K562 (cell line): ENCODE results near the gene CNOT1. TPM values are rescaled to one million over a fixed set of nuclear protein-coding genes. Genes with fewer than 3 reads are reported as not detected.

Experiments
- ATAC-seq: fragments of 200-7000 bp; cut with Tn5 transposase; 3 replicates; pipeline ENCODE4 v1.9.1; 2020; ENCODE audit warnings: moderate library complexity
- BruUV-seq: library from RNA; stranded (reverse); fragments of 400-500 nt; replicated peaks from 2 replicates; lab custom pipeline; 2021; lab: Mats Ljungman, UMichigan
- CTCF ChIA-PET: fragments of 300-600 bp; formaldehyde crosslinking; extraction: SDS; loops from one replicate; lab custom pipeline; 2021; ENCODE audit warnings: low intra/inter-chr PET ratio; lab: Yijun Ruan, JAX
- POLR2A ChIA-PET: fragments of 300-600, 350-650 bp; sonication (Branson Sonifier 250); formaldehyde crosslinking; extraction: SDS; loops from one replicate; lab custom pipeline; 2021; ENCODE audit warnings: antibody characterized with exemption, inconsistent platforms; lab: Yijun Ruan, JAX
- DNase-seq, 4 experiments: peaks; one replicate each; pipeline versions ENCODE4 v3.0.0 to v3.0.0-alpha.2; 2011 to 2018; ENCODE audit warnings: low spot score in 3 of 4, mixed read lengths in 3 of 4; ENCODE audit errors: extremely low read depth in 1 of 4
- FAIRE-seq: peaks from 2 replicates; lab custom pipeline; 2011; peaks lifted over from hg19 to GRCh38; lab: Jason Lieb, UNC
- H2AFZ ChIP-seq: 2 replicates; pipeline ENCODE4 v1.6.0; 2011; ENCODE audit warnings: low read depth, low read length, control low read depth, inconsistent platforms
- H3K27ac ChIP-seq: fragments of 200-600 bp; 3 replicates; pipeline ENCODE4 v1.8.0; 2011; ENCODE audit warnings: low read depth, mild to moderate bottlenecking, control low read depth, inconsistent platforms, low read length, moderate library complexity, mixed read lengths; ENCODE audit errors: extremely low read depth
- H3K27me3 ChIP-seq, 2 experiments: fragments of 300-600 bp in 1 of 2; 2 replicates in 1 of 2; 3 replicates in 1 of 2; pipeline versions ENCODE4 v1.6.0 to v1.8.0; 2011; ENCODE audit warnings: inconsistent platforms in 2 of 2, low read length in 2 of 2, mild to moderate bottlenecking in 1 of 2, mixed read lengths in 1 of 2, moderate library complexity in 1 of 2; ENCODE audit not compliant: control insufficient read depth in 2 of 2, insufficient read depth in 2 of 2
- H3K36me3 ChIP-seq: fragments of 300-600 bp; 3 replicates; pipeline ENCODE4 v1.8.0; 2011; ENCODE audit warnings: mild to moderate bottlenecking, low read length, inconsistent platforms; ENCODE audit not compliant: control insufficient read depth, insufficient read depth
- H3K4me1 ChIP-seq, 2 experiments: fragments of 200-600 bp in 1 of 2; replicated peaks in 1 of 2; 2 replicates in 1 of 2; 3 replicates in 1 of 2; pipeline versions ENCODE4 v1.5.1 to v1.8.0; 2011; ENCODE audit warnings: inconsistent platforms in 2 of 2, low read length in 2 of 2, mild to moderate bottlenecking in 1 of 2, mixed read lengths in 1 of 2, moderate library complexity in 1 of 2; ENCODE audit not compliant: control insufficient read depth in 2 of 2, insufficient read depth in 2 of 2
- H3K4me2 ChIP-seq: 2 replicates; pipeline ENCODE4 v1.6.1; 2011; ENCODE audit warnings: low read length, control low read depth, inconsistent platforms, mixed read lengths; ENCODE audit not compliant: insufficient read depth
- H3K4me3 ChIP-seq: fragments of 200-600 bp; sonication (generic), shearing (Covaris generic); 2 replicates; pipeline ENCODE4 v1.5.1; 2016; ENCODE audit warnings: control low read depth, inconsistent platforms
- H3K79me2 ChIP-seq: fragments of 200-600 bp; 3 replicates; pipeline ENCODE4 v1.8.0; 2011; ENCODE audit warnings: low read length, inconsistent platforms; ENCODE audit not compliant: control insufficient read depth, insufficient read depth
- H3K9ac ChIP-seq, 2 experiments: 2 replicates each; pipeline versions ENCODE4 v1.6.0 to v1.6.1; 2011; ENCODE audit warnings: low read depth in 2 of 2, low read length in 2 of 2, control low read depth in 1 of 2, inconsistent platforms in 1 of 2, mild to moderate bottlenecking in 1 of 2, mixed read lengths in 1 of 2; ENCODE audit not compliant: insufficient read depth in 1 of 2
- H3K9me1 ChIP-seq: one replicate; pipeline ENCODE4 v1.6.0; 2011; ENCODE audit warnings: inconsistent platforms, mild to moderate bottlenecking, low read length, moderate library complexity; ENCODE audit not compliant: control insufficient read depth, insufficient read depth
- H3K9me3 ChIP-seq: replicated peaks from 2 replicates; pipeline ENCODE4 v1.5.1; 2011; ENCODE audit warnings: low read depth, low read length, inconsistent platforms; ENCODE audit not compliant: control insufficient read depth, insufficient read depth
- H4K20me1 ChIP-seq: replicated peaks from 2 replicates; pipeline ENCODE4 v1.6.1; 2011; ENCODE audit warnings: low read length, inconsistent platforms, mixed read lengths; ENCODE audit not compliant: control insufficient read depth, insufficient read depth
- BACH1 ChIP-seq: fragments of 200-800 bp; sonication (Bioruptor generic); IDR thresholded peaks from 2 replicates; pipeline ENCODE4 v1.6.1; 2016; ENCODE audit warnings: missing genetic modification characterization, missing compliant biosample characterization
- BCOR ChIP-seq: fragments of 450-650 bp; IDR thresholded peaks from 2 replicates; pipeline ENCODE4 v1.6.1; 2016
- BHLHE40 ChIP-seq: IDR thresholded peaks from 2 replicates; pipeline ENCODE4 v1.6.1; 2011; ENCODE audit warnings: low read length, improper control_type of control experiment
- BRCA1 ChIP-seq, 2 experiments: fragments of 450-650 bp in 1 of 2; sonication (generic) in 1 of 2; formaldehyde crosslinking in 1 of 2; IDR thresholded peaks; 2 replicates each; pipeline versions ENCODE4 v1.5.0 to v1.6.1; 2017 to 2020; ENCODE audit warnings: mild to moderate bottlenecking in 1 of 2, missing genetic modification reagents in 1 of 2
- CEBPB ChIP-seq: fragments of 450-650 bp; IDR thresholded peaks from 2 replicates; pipeline ENCODE4 v1.6.1; 2016; ENCODE audit warnings: missing genetic modification characterization, missing compliant biosample characterization
- FOXJ3 ChIP-seq: sonication (generic); formaldehyde crosslinking; IDR thresholded peaks from 2 replicates; pipeline ENCODE4 v1.4.0; 2020; ENCODE audit warnings: mild to moderate bottlenecking, missing genetic modification reagents
- HSF4 ChIP-seq: fragments of 250-450 bp; sonication (Bioruptor Pico); IDR thresholded peaks from 2 replicates; pipeline ENCODE4 v2.1.2; 2022; ENCODE audit warnings: mild to moderate bottlenecking, moderate library complexity, borderline replicate concordance
- L3MBTL2 ChIP-seq: fragments of 450-650 bp; IDR thresholded peaks from 2 replicates; pipeline ENCODE4 v1.6.1; 2016; ENCODE audit warnings: mild to moderate bottlenecking, moderate library complexity
- NFATC3 ChIP-seq: fragments of 450-650 bp; IDR thresholded peaks from 2 replicates; pipeline ENCODE4 v1.6.1; 2017; ENCODE audit warnings: mild to moderate bottlenecking
- PHF8 ChIP-seq: fragments of 200-600 bp; sonication (generic); IDR thresholded peaks from 2 replicates; pipeline ENCODE4 v1.6.1; 2012; ENCODE audit warnings: mixed run types, mild to moderate bottlenecking, inconsistent platforms, low read length, moderate library complexity, borderline replicate concordance
- PHTF2 ChIP-seq: fragments of 250-450 bp; sonication (Bioruptor Pico); IDR thresholded peaks from 2 replicates; pipeline ENCODE4 v1.5.0; 2021; ENCODE audit warnings: mild to moderate bottlenecking
- POLR2B ChIP-seq: fragments of 450-650 bp; IDR thresholded peaks from 2 replicates; pipeline ENCODE4 v1.6.1; 2018; ENCODE audit warnings: low read depth; ENCODE audit not compliant: partially characterized antibody
- SMARCC2 ChIP-seq: fragments of 450-650 bp; IDR thresholded peaks from 2 replicates; pipeline ENCODE4 v1.6.1; 2017; ENCODE audit warnings: antibody characterized with exemption, moderate library complexity, mild to moderate bottlenecking, low read depth
- SNAPC5 ChIP-seq: fragments of 250-450 bp; sonication (Bioruptor Pico); IDR thresholded peaks from 2 replicates; pipeline ENCODE4 v1.8.0; 2021; ENCODE audit warnings: moderate library complexity, mild to moderate bottlenecking, inconsistent platforms
- SRSF3 ChIP-seq: fragments of 200-400 bp; formaldehyde crosslinking; IDR thresholded peaks from 2 replicates; pipeline ENCODE4 v1.6.1; 2016; ENCODE audit warnings: mild to moderate bottlenecking, low read length, moderate library complexity; ENCODE audit not compliant: insufficient read depth
- ZBTB33 ChIP-seq: sonication (generic); formaldehyde crosslinking; IDR thresholded peaks from 2 replicates; pipeline ENCODE4 v1.8.1; 2023; ENCODE audit warnings: mild to moderate bottlenecking, missing genetic modification reagents
- ZBTB9 ChIP-seq: fragments of 450-650 bp; formaldehyde crosslinking; IDR thresholded peaks from 2 replicates; pipeline ENCODE4 v1.4.0; 2020; ENCODE audit warnings: mild to moderate bottlenecking, moderate library complexity
- ZEB2 ChIP-seq: fragments of 450-650 bp; IDR thresholded peaks from 2 replicates; pipeline ENCODE4 v1.6.1; 2016
- ZFPM2 ChIP-seq: fragments of 250-450 bp; sonication (Bioruptor Pico); IDR thresholded peaks from 2 replicates; pipeline ENCODE4 v1.5.1; 2022; ENCODE audit warnings: mild to moderate bottlenecking
- ZNF436 ChIP-seq: fragments of 250-450, 450-650 bp; sonication (Bioruptor Pico); formaldehyde crosslinking; IDR thresholded peaks from 2 replicates; pipeline ENCODE4 v1.7.0; 2020; ENCODE audit warnings: mild to moderate bottlenecking
- ZNF444 ChIP-seq: fragments of 250-450 bp; sonication (Bioruptor Pico); IDR thresholded peaks from 2 replicates; pipeline ENCODE4 v1.4.0; 2020; ENCODE audit warnings: mild to moderate bottlenecking, moderate library complexity
- WGBS: fragments of 100-300 bp; shearing (Covaris generic); methylation state at CpG from one replicate; pipeline ENCODE4 v1.1.6; 2016; ENCODE audit warnings: low coverage, mixed read lengths; ENCODE audit not compliant: insufficient coverage; ENCODE audit errors: missing lambda C conversion rate; 5-methylcytosine and 5-hydroxymethylcytosine counted together
- in situ Hi-C: fragments of 300-500 bp; cut with MboI; formaldehyde crosslinking; loops from 4 replicates; pipeline ENCODE4 v1.15.0; 2018; ENCODE audit warnings: inconsistent platforms, mixed read lengths
- intact Hi-C: fragments of 100-400 bp; cut with micrococcal nuclease; formaldehyde crosslinking; loops from 2 replicates; pipeline ENCODE4 v1.14.2; 2022
- polyA plus RNA-seq, 8 experiments: library from polyadenylated mRNA; depleted of rRNA in 4 of 8; stranded (reverse) in 5 of 8; unstranded in 3 of 8; fragments of >200 nt; fragmentation: Nextera tagmentation in 2 of 8; fragmentation: Illumina TruSeq in 1 of 8; extraction: Ambion mirVana in 2 of 8; extraction: Trizol in 1 of 8; gene quantifications; 2 replicates each; pipeline versions ENCODE4 v1.2.1 to v1.2.3, GENCODE V29; 2011 to 2014; ENCODE audit warnings: inconsistent platforms in 1 of 8, missing spikeins in 1 of 8
- total RNA-seq, 7 experiments: library from RNA; depleted of rRNA in 6 of 7; stranded (reverse); fragments of >200 nt in 6 of 7; fragmentation: Illumina TruSeq in 2 of 7; extraction: Trizol in 2 of 7; gene quantifications; 2 replicates each; pipeline versions ENCODE4 v1.2.1 to v1.2.3, GENCODE V29; 2011 to 2021; ENCODE audit warnings: low replicate concordance in 1 of 7

Gene CNOT1
- total and polyA plus RNA-seq, 9 of the 15 experiments (the other 6 are each of a cell fraction or from before 2014, with no cell fraction given) = 110 to 270 (median 220) TPM

GRCh38 chr16:58628845-58629732 lies 537 bp downstream of the CNOT1 start (continued):
- no peak for TF ChIP-seq FOXJ3 (CRISPR knock-in tag)
- no peak for TF ChIP-seq POLR2B
- TF ChIP-seq ZEB2 = no peak
- TF ChIP-seq ZNF436 (CRISPR knock-in tag) = no peak
- TF ChIP-seq ZNF444 (CRISPR knock-in tag) = no peak
- no peak for TF ChIP-seq L3MBTL2
- no peak for TF ChIP-seq PHTF2
- TF ChIP-seq SMARCC2 = no peak
- TF ChIP-seq BRCA1 (IDR thresholded peaks at IDR 0.05) = no peak
- no peak for TF ChIP-seq BRCA1 (CRISPR knock-in tag; IDR thresholded peaks at IDR 0.05)
- TF ChIP-seq BHLHE40 = no peak
- no peak for TF ChIP-seq BACH1 (tag)

- ATAC-seq = no peak
- no peaks in the 10 kb centered on the region for H3K9me1 ChIP-seq
- H4K20me1 ChIP-seq = peaks cover 29% of the 10 kb centered on the region
- H3K27ac ChIP-seq = no peak overlapping the region
- no peak overlapping the region for H3K4me2 ChIP-seq
- no peak for FAIRE-seq
- peaks cover 76% of the 10 kb centered on the region for H3K36me3 ChIP-seq
- intact Hi-C loops (no loop called here), in situ Hi-C loops (no loop called here)
- H3K9me3 ChIP-seq = no peaks in the 10 kb centered on the region
- H3K27me3 ChIP-seq = no peaks in the 10 kb centered on the region
- CTCF ChIA-PET = no interaction called here
- 78% methylated on average over 6 of the region's 7 CpGs for WGBS
- peaks cover 99% of the 10 kb centered on the region for H3K79me2 ChIP-seq
- no peak overlapping the region for H3K9ac ChIP-seq
- H3K4me3 ChIP-seq = no peak overlapping the region
- BruUV-seq = TSS peak; percentile 1
- no peak for DNase-seq
- POLR2A ChIA-PET = no interaction called here
- no peak overlapping the region for H2AFZ ChIP-seq
- no peaks in the 10 kb centered on the region for H3K4me1 ChIP-seq
- TF ChIP-seq NFATC3 (no peak), PHF8 (no peak), CEBPB (tag) (no peak), BCOR (no peak), HSF4 (CRISPR knock-in tag) (no peak), ZBTB9 (CRISPR knock-in tag) (no peak), ZBTB33 (CRISPR knock-in tag) (no peak), SNAPC5 (CRISPR knock-in tag) (no peak), SRSF3 (no peak), ZFPM2 (CRISPR knock-in tag) (no peak)
Measured at GRCh38 chr16:58624209-58624608, 5.4 kb downstream of the CNOT1 start.
